ENCODE data around the gene FITM2.
"Not testable (repeated sequence)": the region's sequence is repeated elsewhere in the genome, so short reads cannot be mapped to it uniquely, and the experiment has no call there.

Gene FITM2

DNA sequence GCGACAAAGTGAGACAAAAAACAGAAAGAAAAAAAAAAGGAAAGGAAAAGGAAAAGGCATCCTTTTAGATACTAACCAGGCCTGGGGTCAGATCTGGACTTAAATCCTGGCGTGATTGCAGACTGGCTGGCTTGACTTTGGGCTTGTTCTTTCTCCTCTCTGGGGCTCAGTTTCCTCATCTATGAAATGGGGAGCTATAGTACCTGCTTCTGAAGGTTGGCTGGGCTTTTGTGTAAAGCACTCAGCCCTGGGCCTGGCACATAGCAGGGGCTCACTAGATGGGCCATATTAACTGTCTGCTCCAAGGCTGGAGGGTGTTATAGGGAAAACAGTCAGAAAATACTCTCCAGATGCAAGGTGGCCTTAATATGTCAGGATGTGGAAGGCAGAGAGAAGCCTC is 24.7 kb upstream of the FITM2 start:
- H3K4me1 ChIP-seq, result no peaks in the 10 kb centered on the region
- H3K27me3 ChIP-seq, result no peaks in the 10 kb centered on the region; the same call in 1 of the 2 replicates
- no peak for DNase-seq
- no peak overlapping the region for H3K4me3 ChIP-seq (ENCODE audit: low read depth, low read length)
- TF ChIP-seq, protein P1, sequence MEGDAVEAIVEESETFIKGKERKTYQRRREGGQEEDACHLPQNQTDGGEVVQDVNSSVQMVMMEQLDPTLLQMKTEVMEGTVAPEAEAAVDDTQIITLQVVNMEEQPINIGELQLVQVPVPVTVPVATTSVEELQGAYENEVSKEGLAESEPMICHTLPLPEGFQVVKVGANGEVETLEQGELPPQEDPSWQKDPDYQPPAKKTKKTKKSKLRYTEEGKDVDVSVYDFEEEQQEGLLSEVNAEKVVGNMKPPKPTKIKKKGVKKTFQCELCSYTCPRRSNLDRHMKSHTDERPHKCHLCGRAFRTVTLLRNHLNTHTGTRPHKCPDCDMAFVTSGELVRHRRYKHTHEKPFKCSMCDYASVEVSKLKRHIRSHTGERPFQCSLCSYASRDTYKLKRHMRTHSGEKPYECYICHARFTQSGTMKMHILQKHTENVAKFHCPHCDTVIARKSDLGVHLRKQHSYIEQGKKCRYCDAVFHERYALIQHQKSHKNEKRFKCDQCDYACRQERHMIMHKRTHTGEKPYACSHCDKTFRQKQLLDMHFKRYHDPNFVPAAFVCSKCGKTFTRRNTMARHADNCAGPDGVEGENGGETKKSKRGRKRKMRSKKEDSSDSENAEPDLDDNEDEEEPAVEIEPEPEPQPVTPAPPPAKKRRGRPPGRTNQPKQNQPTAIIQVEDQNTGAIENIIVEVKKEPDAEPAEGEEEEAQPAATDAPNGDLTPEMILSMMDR (IDR thresholded peaks at IDR 0.05; ENCODE audit: low read depth, low read length), result no peak
- H3K9me3 ChIP-seq, result no peaks in the 10 kb centered on the region
- H3K36me3 ChIP-seq, result no peaks in the 10 kb centered on the region

DNA sequence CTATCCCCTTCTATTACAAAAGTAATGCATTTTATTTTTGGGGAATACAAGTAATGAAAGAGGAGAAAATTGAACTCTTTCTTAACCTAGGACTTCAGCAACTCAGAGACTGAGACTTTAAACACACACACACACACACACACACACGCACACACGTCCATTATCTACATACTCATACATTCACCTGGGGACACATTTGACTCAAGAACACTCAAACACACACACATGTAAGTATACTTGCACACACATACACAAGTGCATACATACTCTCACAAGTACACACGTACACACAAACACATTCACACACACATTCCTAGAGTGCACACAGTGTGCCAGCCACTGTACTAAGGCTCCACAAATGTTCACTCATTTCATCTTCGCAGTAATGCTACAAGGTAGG is 23.7 kb upstream of the FITM2 start:
- Histone ChIP-seq H3K36me3 (no peaks in the 10 kb centered on the region), H3K4me3 (ENCODE audit: low read depth, low read length) (no peak overlapping the region), H3K4me1 (no peaks in the 10 kb centered on the region), H3K27me3 (no peaks in the 10 kb centered on the region; the same call in 1 of the 2 replicates), H3K9me3 (no peaks in the 10 kb centered on the region)
- TF ChIP-seq, protein P1 (IDR thresholded peaks at IDR 0.05; ENCODE audit: low read depth, low read length), result no peak
- DNase-seq, result no peak

DNA sequence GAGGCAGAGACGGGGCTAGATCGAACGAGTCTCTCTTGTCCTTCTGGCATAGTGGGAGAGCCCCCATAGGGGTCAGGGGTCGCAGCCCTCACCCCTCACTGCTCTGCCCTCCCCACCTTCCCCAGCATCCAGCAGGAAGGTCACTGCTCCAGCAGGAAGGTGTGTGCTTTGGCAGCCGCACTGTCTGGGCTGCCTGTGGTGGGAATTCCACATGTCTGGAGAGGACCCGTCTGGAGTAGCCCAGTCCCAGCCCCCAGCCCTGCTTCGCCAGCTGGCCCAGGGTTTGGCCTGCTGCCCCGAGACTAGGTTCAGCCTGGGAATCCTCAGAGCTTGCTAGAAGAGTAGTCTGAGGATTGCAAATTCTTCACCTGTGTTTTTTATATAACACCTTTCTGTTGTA is 23.3 kb upstream of the FITM2 start:
- H3K27me3 ChIP-seq, result no peaks in the 10 kb centered on the region; the same call in 1 of the 2 replicates
- no peaks in the 10 kb centered on the region for H3K9me3 ChIP-seq
- H3K4me3 ChIP-seq (ENCODE audit: low read depth, low read length), result no peak overlapping the region
- TF ChIP-seq, protein P1 (IDR thresholded peaks at IDR 0.05; ENCODE audit: low read depth, low read length), result no peak
- H3K4me1 ChIP-seq, result no peaks in the 10 kb centered on the region
- H3K36me3 ChIP-seq, result no peaks in the 10 kb centered on the region
- DNase-seq, result no peak

DNA sequence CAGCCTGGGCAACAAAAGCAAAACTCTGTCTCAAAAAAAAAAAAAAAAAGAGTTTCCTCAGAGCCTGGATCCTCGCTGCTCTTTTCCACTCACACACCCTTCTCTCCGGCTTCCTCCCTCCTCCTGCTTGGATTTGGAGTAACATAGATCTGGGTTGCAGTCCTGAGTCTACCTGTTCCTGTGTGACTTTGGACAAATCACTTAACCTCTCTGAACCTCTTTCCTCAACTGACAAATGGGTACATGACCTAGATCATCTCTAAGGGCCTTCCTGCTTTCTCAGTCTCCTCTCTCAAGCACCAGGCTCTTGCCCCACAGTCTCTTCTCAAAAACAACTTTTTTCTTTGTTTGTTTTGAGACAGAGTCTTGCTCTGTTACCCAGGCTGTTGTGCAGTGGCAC is 20.2 kb upstream of the FITM2 start:
- Histone ChIP-seq H3K36me3 (no peaks in the 10 kb centered on the region), H3K4me1 (no peaks in the 10 kb centered on the region), H3K27me3 (no peaks in the 10 kb centered on the region), H3K9me3 (no peaks in the 10 kb centered on the region), H3K4me3 (ENCODE audit: low read depth, low read length) (no peak overlapping the region)
- DNase-seq, result no peak
- TF ChIP-seq, protein P1 (IDR thresholded peaks at IDR 0.05; ENCODE audit: low read depth, low read length), result no peak

DNA sequence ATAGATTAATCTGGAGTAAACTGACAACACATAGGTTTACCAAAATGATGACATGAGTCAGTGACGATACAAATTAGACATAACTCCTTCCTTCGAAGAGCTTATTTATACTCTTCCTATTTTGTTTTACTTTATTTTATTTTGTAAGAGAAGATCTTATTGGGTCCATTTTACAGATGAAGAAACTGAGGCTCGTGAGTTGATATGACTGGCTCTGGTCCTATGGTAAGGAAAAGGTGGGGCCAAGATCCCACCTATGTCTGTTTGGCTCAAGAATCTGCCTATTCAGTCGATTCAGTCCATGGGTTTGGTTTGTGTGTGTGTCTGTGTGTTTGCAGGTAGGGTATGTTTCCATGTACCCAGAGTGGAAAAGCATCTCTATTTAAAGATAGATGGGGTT is 17.4 kb upstream of the FITM2 start:
- TF ChIP-seq, protein P1 (IDR thresholded peaks at IDR 0.05; ENCODE audit: low read depth, low read length), result no peak

DNA sequence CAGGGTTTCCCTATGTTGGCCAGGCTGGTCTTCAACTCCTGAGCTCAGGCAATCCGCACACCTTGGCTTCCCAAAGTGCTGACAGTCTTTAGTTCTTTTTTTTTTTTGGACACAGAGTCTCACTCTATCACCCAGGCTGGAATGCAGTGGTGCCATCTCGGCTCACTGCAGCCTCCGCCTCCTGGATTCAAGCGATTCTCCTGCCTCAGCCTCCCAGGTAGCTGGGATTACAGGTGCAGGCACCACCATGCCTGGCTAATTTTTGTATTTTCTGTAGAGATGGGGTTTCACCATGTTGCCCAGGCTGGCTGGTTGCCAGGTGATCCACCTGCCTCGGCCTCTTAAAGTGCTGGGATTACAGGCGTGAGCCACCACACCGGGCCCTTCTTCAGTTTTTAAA is 16.7 kb upstream of the FITM2 start:
- not testable (repeated sequence) for H3K36me3 ChIP-seq; H3K4me1 ChIP-seq; DNase-seq; H3K27me3 ChIP-seq; H3K9me3 ChIP-seq; H3K4me3 ChIP-seq (ENCODE audit: low read depth, low read length)

More for the DNA sequence above, 17.4 kb upstream of the FITM2 start:
- no peaks in the 10 kb centered on the region for H3K36me3 ChIP-seq
- no peak overlapping the region for H3K4me3 ChIP-seq (ENCODE audit: low read depth, low read length)
- H3K4me1 ChIP-seq, result no peaks in the 10 kb centered on the region
- no peak for DNase-seq
- no peaks in the 10 kb centered on the region for H3K9me3 ChIP-seq
- H3K27me3 ChIP-seq, result no peaks in the 10 kb centered on the region

Measured in BE2C (cell line).